Neural progenitor cell (in vitro differentiated cells): ENCODE data around the gene TEDC1. TPM values are rescaled to one million over a fixed set of nuclear protein-coding genes. Genes with fewer than 3 reads are reported as not detected.

Experiments
- DNase-seq: peaks from one replicate; pipeline ENCODE4 v3.0.0-alpha.2; 2016; ENCODE audit warnings: low spot score
- H2AFZ ChIP-seq: fragments of 200-600 bp; sonication (generic); replicated peaks from 2 replicates; pipeline ENCODE4 v1.6.1; 2016; ENCODE audit warnings: antibody characterized with exemption
- H3F3A ChIP-seq: fragments of 200-600 bp; sonication (generic); 2 replicates; pipeline ENCODE4 v1.6.1; 2016; ENCODE audit warnings: antibody characterized with exemption, low read depth
- H3K27ac ChIP-seq: fragments of 200-600 bp; sonication (generic); 2 replicates; pipeline ENCODE4 v1.5.1; 2016; ENCODE audit warnings: mild to moderate bottlenecking
- H3K27me3 ChIP-seq: fragments of 200-600 bp; sonication (generic); 2 replicates; pipeline ENCODE4 v1.6.1; 2016; ENCODE audit warnings: mild to moderate bottlenecking, moderate library complexity
- H3K36me3 ChIP-seq: fragments of 200-600 bp; sonication (generic); 2 replicates; pipeline ENCODE4 v1.5.1; 2016
- H3K4me1 ChIP-seq: fragments of 200-600 bp; sonication (generic); 2 replicates; pipeline ENCODE4 v1.6.1; 2016; ENCODE audit warnings: mixed run types
- H3K4me2 ChIP-seq: fragments of 200-600 bp; sonication (generic); 2 replicates; pipeline ENCODE4 v1.6.1; 2016
- H3K4me3 ChIP-seq: fragments of 200-600 bp; sonication (generic); 2 replicates; pipeline ENCODE4 v1.5.1; 2016
- H3K79me2 ChIP-seq: fragments of 200-600 bp; sonication (generic); 2 replicates; pipeline ENCODE4 v1.6.1; 2016; ENCODE audit warnings: low read depth
- H3K9ac ChIP-seq: fragments of 200-600 bp; sonication (generic); 2 replicates; pipeline ENCODE4 v1.6.1; 2016
- H3K9me3 ChIP-seq: fragments of 200-600 bp; sonication (generic); 2 replicates; pipeline ENCODE4 v1.5.1; 2016; ENCODE audit warnings: low read depth
- H4K20me1 ChIP-seq: fragments of 200-600 bp; sonication (generic); 2 replicates; pipeline ENCODE4 v1.6.1; 2016; ENCODE audit warnings: low read depth
- H3K27ac Mint-ChIP-seq: 3 replicates; pipeline ENCODE4 v1.8.0; 2021; ENCODE audit warnings: mixed read lengths
- H3K27me3 Mint-ChIP-seq: 2 replicates; pipeline ENCODE4 v1.8.0; 2022; ENCODE audit warnings: low read depth, mild to moderate bottlenecking, inconsistent platforms, moderate library complexity, mixed read lengths; ENCODE audit not compliant: insufficient read depth
- H3K36me3 Mint-ChIP-seq: 3 replicates; pipeline ENCODE4 v1.8.0; 2021; ENCODE audit warnings: mixed read lengths
- H3K4me1 Mint-ChIP-seq: 3 replicates; pipeline ENCODE4 v1.8.0; 2021; ENCODE audit warnings: mixed read lengths
- H3K4me3 Mint-ChIP-seq: 3 replicates; pipeline ENCODE4 v1.8.0; 2021; ENCODE audit warnings: mild to moderate bottlenecking, moderate library complexity, mixed read lengths
- H3K9me3 Mint-ChIP-seq: 3 replicates; pipeline ENCODE4 v1.8.0; 2020; ENCODE audit warnings: mixed read lengths
- CTCF ChIP-seq: fragments of 200-600 bp; sonication (generic); IDR thresholded peaks from 2 replicates; pipeline ENCODE4 v1.5.1; 2017; ENCODE audit warnings: antibody characterized with exemption, mild to moderate bottlenecking
- EZH2 ChIP-seq: fragments of 200-600 bp; sonication (generic); IDR thresholded peaks from 2 replicates; pipeline ENCODE4 v1.6.1; 2017; ENCODE audit warnings: antibody characterized with exemption, mild to moderate bottlenecking, moderate library complexity
- EZH2phosphoT487 ChIP-seq: fragments of 200-600 bp; sonication (generic); IDR thresholded peaks from 2 replicates; pipeline ENCODE4 v1.6.1; 2017; ENCODE audit warnings: antibody characterized with exemption
- total RNA-seq: library from RNA; depleted of rRNA; stranded (reverse); fragments of >200 nt; gene quantifications from 2 replicates; pipeline ENCODE4 v1.2.3, GENCODE V29; 2015; ENCODE audit warnings: low replicate concordance

TEDC1 gene
- total RNA-seq, 1 donor from 2014 or later: 3.6 TPM

GRCh38 chr14:105500726-105501101 lies 9.7 kb downstream of the TEDC1 start:
- Histone ChIP-seq H3K4me1 (no peaks in the 10 kb centered on the region), H3K4me2 (no peak overlapping the region), H3F3A (peaks cover 5% of the 10 kb centered on the region), H4K20me1 (no peaks in the 10 kb centered on the region), H3K36me3 (no peaks in the 10 kb centered on the region), H3K9me3 (no peaks in the 10 kb centered on the region), H2AFZ (no peak overlapping the region), H3K4me3 (no peak overlapping the region), H3K27me3 (no peaks in the 10 kb centered on the region), H3K27ac (no peak overlapping the region), H3K9ac (no peak overlapping the region), H3K79me2 (no peaks in the 10 kb centered on the region)
- DNase-seq: no peak
- H3K4me1 Mint-ChIP-seq: peaks cover 15% of the 10 kb centered on the region
- TF ChIP-seq CTCF (no peak), EZH2phosphoT487 (no peak), EZH2 (no peak)
- H3K9me3 Mint-ChIP-seq: no peaks in the 10 kb centered on the region
- H3K27me3 Mint-ChIP-seq: peaks cover 9% of the 10 kb centered on the region
- H3K27ac Mint-ChIP-seq: no peak overlapping the region
- no peaks in the 10 kb centered on the region for H3K36me3 Mint-ChIP-seq
- no peak overlapping the region for H3K4me3 Mint-ChIP-seq

GRCh38 chr14:105501504-105502291 lies 10.7 kb downstream of the TEDC1 start:
- H3K27me3 ChIP-seq: no peaks in the 10 kb centered on the region
- no peaks in the 10 kb centered on the region for H3K36me3 Mint-ChIP-seq
- no peak overlapping the region for H3K4me3 ChIP-seq
- H3K27me3 Mint-ChIP-seq: peaks cover 9% of the 10 kb centered on the region
- TF ChIP-seq EZH2phosphoT487 (no peak), EZH2 (no peak), CTCF (no peak)
- no peak for DNase-seq
- no peaks in the 10 kb centered on the region for H3K4me1 ChIP-seq
- H3K4me2 ChIP-seq: no peak overlapping the region
- H3K27ac Mint-ChIP-seq: no peak overlapping the region
- H4K20me1 ChIP-seq: no peaks in the 10 kb centered on the region
- H3K9ac ChIP-seq: no peak overlapping the region
- no peak overlapping the region for H2AFZ ChIP-seq
- H3K27ac ChIP-seq: no peak overlapping the region
- no peaks in the 10 kb centered on the region for H3K79me2 ChIP-seq
- H3K4me1 Mint-ChIP-seq: peaks cover 15% of the 10 kb centered on the region
- no peaks in the 10 kb centered on the region for H3K9me3 ChIP-seq
- H3K36me3 ChIP-seq: no peaks in the 10 kb centered on the region
- no peaks in the 10 kb centered on the region for H3K9me3 Mint-ChIP-seq
- H3F3A ChIP-seq: peaks cover 5% of the 10 kb centered on the region
- no peak overlapping the region for H3K4me3 Mint-ChIP-seq

GRCh38 chr14:105502446-105503295 lies 11.6 kb downstream of the TEDC1 start:
- H3K4me3 ChIP-seq: no peak overlapping the region
- no peaks in the 10 kb centered on the region for H3K79me2 ChIP-seq
- DNase-seq: no peak
- H2AFZ ChIP-seq: no peak overlapping the region
- no peaks in the 10 kb centered on the region for H3K9me3 ChIP-seq
- no peak overlapping the region for H3K27ac ChIP-seq
- Mint-ChIP-seq H3K9me3 (no peaks in the 10 kb centered on the region), H3K27ac (peak overlapping the region; percentile 82), H3K4me3 (no peak overlapping the region), H3K36me3 (no peaks in the 10 kb centered on the region), H3K27me3 (peaks cover 9% of the 10 kb centered on the region), H3K4me1 (peaks cover 15% of the 10 kb centered on the region)
- TF ChIP-seq EZH2phosphoT487 (no peak), EZH2 (no peak), CTCF (no peak)
- H3K9ac ChIP-seq: no peak overlapping the region
- peaks cover 2% of the 10 kb centered on the region for H3K27me3 ChIP-seq
- H3K4me2 ChIP-seq: no peak overlapping the region
- H3K4me1 ChIP-seq: no peaks in the 10 kb centered on the region
- peaks cover 5% of the 10 kb centered on the region for H3F3A ChIP-seq
- no peaks in the 10 kb centered on the region for H4K20me1 ChIP-seq
- no peaks in the 10 kb centered on the region for H3K36me3 ChIP-seq
